Measurements from ENCODE around the gene CYB5R4. TPM values are rescaled to one million over a fixed set of nuclear protein-coding genes. Genes with fewer than 3 reads are reported as not detected.
A peak's percentile ranks its signal among the peaks of the same experiment; 100 is the strongest.

CYB5R4 gene
- total and polyA plus RNA-seq, 2 of the 13 experiments (the other 11 are each of a cell fraction or from before 2014, with no cell fraction given), result 5.3 to 26.1 TPM

- TF ChIP-seq ZNF512 (CRISPR knock-in tag; IDR thresholded peaks at IDR 0.05) (no peak), MXD4 (CRISPR knock-in tag; IDR thresholded peaks at IDR 0.05) (no peak), ZNF292 (CRISPR knock-in tag; IDR thresholded peaks at IDR 0.05; ENCODE audit: borderline replicate concordance, low read depth) (no peak), NFKBIZ (CRISPR knock-in tag; IDR thresholded peaks at IDR 0.05) (no peak), SNRNP70 (IDR thresholded peaks at IDR 0.05; ENCODE audit: low read depth, low read length) (no peak), ZBTB7B (CRISPR knock-in tag; IDR thresholded peaks at IDR 0.05) (no peak)
- TF ChIP-seq, protein P1, sequence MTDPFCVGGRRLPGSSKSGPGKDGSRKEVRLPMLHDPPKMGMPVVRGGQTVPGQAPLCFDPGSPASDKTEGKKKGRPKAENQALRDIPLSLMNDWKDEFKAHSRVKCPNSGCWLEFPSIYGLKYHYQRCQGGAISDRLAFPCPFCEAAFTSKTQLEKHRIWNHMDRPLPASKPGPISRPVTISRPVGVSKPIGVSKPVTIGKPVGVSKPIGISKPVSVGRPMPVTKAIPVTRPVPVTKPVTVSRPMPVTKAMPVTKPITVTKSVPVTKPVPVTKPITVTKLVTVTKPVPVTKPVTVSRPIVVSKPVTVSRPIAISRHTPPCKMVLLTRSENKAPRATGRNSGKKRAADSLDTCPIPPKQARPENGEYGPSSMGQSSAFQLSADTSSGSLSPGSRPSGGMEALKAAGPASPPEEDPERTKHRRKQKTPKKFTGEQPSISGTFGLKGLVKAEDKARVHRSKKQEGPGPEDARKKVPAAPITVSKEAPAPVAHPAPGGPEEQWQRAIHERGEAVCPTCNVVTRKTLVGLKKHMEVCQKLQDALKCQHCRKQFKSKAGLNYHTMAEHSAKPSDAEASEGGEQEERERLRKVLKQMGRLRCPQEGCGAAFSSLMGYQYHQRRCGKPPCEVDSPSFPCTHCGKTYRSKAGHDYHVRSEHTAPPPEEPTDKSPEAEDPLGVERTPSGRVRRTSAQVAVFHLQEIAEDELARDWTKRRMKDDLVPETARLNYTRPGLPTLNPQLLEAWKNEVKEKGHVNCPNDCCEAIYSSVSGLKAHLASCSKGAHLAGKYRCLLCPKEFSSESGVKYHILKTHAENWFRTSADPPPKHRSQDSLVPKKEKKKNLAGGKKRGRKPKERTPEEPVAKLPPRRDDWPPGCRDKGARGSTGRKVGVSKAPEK (CRISPR knock-in tag; IDR thresholded peaks at IDR 0.05; ENCODE audit: borderline replicate concordance), result no peak
Measured at GRCh38 chr6:83883240-83883639, 23.8 kb downstream of the CYB5R4 start (continued).

DNA sequence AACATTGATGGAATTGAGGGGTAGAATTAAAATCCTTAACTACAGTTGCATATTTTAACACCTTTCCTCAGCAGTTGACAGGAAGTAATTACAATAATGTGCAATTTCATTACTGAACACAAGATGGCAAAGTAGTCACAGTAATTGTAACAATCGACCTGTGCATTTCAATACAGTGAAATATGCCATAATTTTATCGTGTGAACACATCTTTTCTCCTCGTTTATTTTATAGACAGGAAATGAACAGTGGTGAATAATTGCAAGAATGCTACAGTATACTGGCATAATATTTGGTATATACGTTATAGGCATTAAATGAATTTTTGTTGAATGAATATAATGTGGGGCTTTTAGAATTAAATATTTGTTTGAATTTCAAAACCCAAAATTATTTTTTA is 25.0 kb downstream of the CYB5R4 start:
- Histone ChIP-seq H3K79me2 (ENCODE audit: insufficient read depth, low read length) (peaks cover 1% of the 10 kb centered on the region), H3K9ac (ENCODE audit: insufficient read depth, low read depth, low read length) (no peak overlapping the region), H3K9me3 (ENCODE audit: low read length) (no peaks in the 10 kb centered on the region), H3K4me3 (replicated peaks in 1 of 3; ENCODE audit: insufficient read depth in 1 of 3, low read depth in 2 of 3, low read length in 3 of 3) (no peak overlapping the region), H3K27ac (ENCODE audit: extremely low read length, insufficient read depth, low read length) (no peak overlapping the region), H2AFZ (ENCODE audit: low read length) (no peak overlapping the region), H4K20me1 (ENCODE audit: insufficient read depth, low read length) (peaks cover 4% of the 10 kb centered on the region; the same call in 1 of the 2 replicates), H3K4me2 (ENCODE audit: low read depth, low read length) (no peak overlapping the region), H3K27me3 (ENCODE audit: control insufficient read depth in 1 of 2, insufficient read depth in 2 of 2, low read length in 2 of 2) (no peaks in the 10 kb centered on the region), H3K36me3 (replicated peaks in 1 of 2; ENCODE audit: control insufficient read depth in 1 of 2, insufficient read depth in 2 of 2, low read length in 2 of 2) (no peaks in the 10 kb centered on the region), H3K4me1 (ENCODE audit: insufficient read depth, low read length) (peaks cover 4% of the 10 kb centered on the region)
- ChIA-PET CTCF (ENCODE audit: low intra/inter-chr PET ratio, low total read pairs) (interaction anchor here (1.3 to 2.9 kb wide), 4 partner anchors 336 to 1083 kb away, joined by 4 to 30 read pairs (median 8); partner anchors contain the start of gene CEP162), POLR2A (no interaction called here)
- intact Hi-C loops (cut with micrococcal nuclease; ENCODE audit: unreplicated experiment), result loop anchor here (1.0 to 10.0 kb wide), 5 partner anchors 170 to 1440 kb away; no protein-coding TSS in a partner anchor
- peak; percentile 27 for DNase-seq (ENCODE audit: low spot score)
- WGBS (ENCODE audit: low lambda C conversion rate), result 25% methylated on average over 4 of the region's 4 CpGs
- FAIRE-seq, result peak; percentile 83
- peak; percentile 55; the same call in 2 of the 3 replicates for ATAC-seq
- in situ Hi-C loops (cut with HindIII; ENCODE audit: extremely low pct_ligation_motif_present, low pct_unique_long_range_greater_than_20kb), result no loop called here
- no TSS peak for BruUV-seq (replicated peaks)
- 0 out of 2 replicates have a peak, but pooled peaks have one; percentile 19 for TF ChIP-seq ARID5B (CRISPR knock-in tag; IDR thresholded peaks at IDR 0.05)
- peak; percentile 64 for TF ChIP-seq RAD21 (CRISPR knock-in tag; IDR thresholded peaks at IDR 0.05)
- TF ChIP-seq THAP11 (CRISPR knock-in tag; IDR thresholded peaks at IDR 0.05), result peak; percentile 42; the same call in 1 of the 2 replicates
- TF ChIP-seq ELF3 (CRISPR knock-in tag; IDR thresholded peaks at IDR 0.05), result 0 out of 2 replicates have a peak, but pooled peaks have one; percentile 35
- TF ChIP-seq RCOR2 (CRISPR knock-in tag; IDR thresholded peaks at IDR 0.05), result no peak
- TF ChIP-seq ADNP (CRISPR knock-in tag; IDR thresholded peaks at IDR 0.05), result no peak
- TF ChIP-seq STAG1 (CRISPR knock-in tag; IDR thresholded peaks at IDR 0.05), result peak; percentile 94
- no peak for TF ChIP-seq ASH2L (IDR thresholded peaks at IDR 0.05; ENCODE audit: insufficient read length, low read depth, low read length)

Data from HepG2 (cell line).